Memory B cell (primary cell): ENCODE results near the gene PIP5K1A.
A peak's percentile ranks its signal among the peaks of the same experiment; 100 is the strongest.
"Not testable (repeated sequence)": the region's sequence is repeated elsewhere in the genome, so short reads cannot be mapped to it uniquely, and the experiment has no call there.

Source experiments
- ATAC-seq: fragments of 150-1000 bp; cut with Tn5 transposase; 2 replicates; pipeline ENCODE4 v1.10.0; 2021; ENCODE audit warnings: low read depth, mild to moderate bottlenecking, moderate library complexity
- DNase-seq, 2 donors: peaks; one replicate each; pipeline ENCODE4 v3.0.0; 2022; ENCODE audit warnings: low spot score in 2 of 2
- H3K27ac Mint-ChIP-seq: one replicate; pipeline ENCODE4 v1.8.0; 2022; ENCODE audit warnings: mild to moderate bottlenecking, moderate library complexity, mixed read lengths
- H3K27me3 Mint-ChIP-seq: one replicate; pipeline ENCODE4 v1.8.0; 2022; ENCODE audit warnings: mixed read lengths
- H3K36me3 Mint-ChIP-seq: one replicate; pipeline ENCODE4 v1.8.0; 2022; ENCODE audit warnings: mild to moderate bottlenecking, mixed read lengths
- H3K4me1 Mint-ChIP-seq: one replicate; pipeline ENCODE4 v1.8.0; 2022; ENCODE audit warnings: mixed read lengths
- H3K4me3 Mint-ChIP-seq: one replicate; pipeline ENCODE4 v1.8.0; 2022; ENCODE audit warnings: mild to moderate bottlenecking, moderate library complexity, mixed read lengths
- H3K9me3 Mint-ChIP-seq: one replicate; pipeline ENCODE4 v1.8.0; 2022; ENCODE audit warnings: mixed read lengths

PIP5K1A gene

DNA sequence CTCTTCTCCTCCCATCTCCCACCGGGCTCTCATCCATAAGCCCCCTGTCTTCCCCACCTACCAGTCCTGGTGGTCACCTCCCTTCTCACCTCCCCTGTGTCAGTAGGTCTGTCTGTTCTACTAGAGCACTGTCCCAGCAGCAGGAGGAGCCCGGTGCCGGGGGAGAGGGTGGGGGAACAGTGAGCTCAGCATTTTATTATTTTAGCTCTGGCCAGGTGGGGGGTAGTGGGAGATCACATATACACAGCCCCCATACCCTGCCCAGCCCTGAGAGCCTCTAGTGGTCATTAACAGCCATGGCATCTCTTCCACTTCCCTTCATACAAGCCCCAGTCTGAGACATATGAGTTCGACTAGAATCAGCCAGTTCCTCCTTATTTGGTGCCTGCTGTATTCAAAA is 22.5 kb upstream of the PIP5K1A start, which contains the start of gene TMOD4:
Gene TMOD4 (minus strand): TSS at position 119 of the 400 bp plus-strand sequence. CDS start 1,106 bp downstream, outside the sequence.
- Mint-ChIP-seq H3K4me1 (peaks cover 2% of the 10 kb centered on the region), H3K9me3 (no peaks in the 10 kb centered on the region), H3K4me3 (no peak within 1 kb of the TSS), H3K27me3 (no peaks in the 10 kb centered on the region), H3K27ac (peak within 1 kb of the TSS; percentile 15), H3K36me3 (peaks cover 39% of the 10 kb centered on the region)
- no peak for DNase-seq
- peak; percentile 74 for ATAC-seq

- peaks cover 45% of the 10 kb centered on the region for H3K36me3 Mint-ChIP-seq
- H3K27ac Mint-ChIP-seq: peak overlapping the region; percentile 15
- no peak overlapping the region for H3K4me3 Mint-ChIP-seq
Observed at GRCh38 chr1:151176514-151177045, 21.8 kb upstream of the PIP5K1A start.

GRCh38 chr1:151184211-151184610 is 14.1 kb upstream of the PIP5K1A start:
- Mint-ChIP-seq H3K4me1 (peaks cover 27% of the 10 kb centered on the region), H3K36me3 (peaks cover 36% of the 10 kb centered on the region), H3K27ac (peak overlapping the region; percentile 79), H3K27me3 (no peaks in the 10 kb centered on the region), H3K9me3 (no peaks in the 10 kb centered on the region), H3K4me3 (no peak overlapping the region)
- DNase-seq (no peak), ATAC-seq (no peak)

More at GRCh38 chr1:151176514-151177045, 21.8 kb upstream of the PIP5K1A start:
- Mint-ChIP-seq H3K9me3 (no peaks in the 10 kb centered on the region), H3K4me1 (peaks cover 2% of the 10 kb centered on the region), H3K27me3 (no peaks in the 10 kb centered on the region)
- ATAC-seq: no peak
- DNase-seq: no peak

GRCh38 chr1:151187205-151187604 is 11.1 kb upstream of the PIP5K1A start:
- H3K36me3 Mint-ChIP-seq: peaks cover 18% of the 10 kb centered on the region
- H3K9me3 Mint-ChIP-seq: no peaks in the 10 kb centered on the region
- DNase-seq (no peak), ATAC-seq (no peak)
- H3K4me3 Mint-ChIP-seq: no peak overlapping the region
- no peak overlapping the region for H3K27ac Mint-ChIP-seq
- peaks cover 29% of the 10 kb centered on the region for H3K4me1 Mint-ChIP-seq
- H3K27me3 Mint-ChIP-seq: no peaks in the 10 kb centered on the region

GRCh38 chr1:151188667-151189066 is 9.7 kb upstream of the PIP5K1A start:
- peaks cover 29% of the 10 kb centered on the region for H3K4me1 Mint-ChIP-seq
- not testable (repeated sequence) for ATAC-seq, H3K36me3 Mint-ChIP-seq, DNase-seq, H3K27me3 Mint-ChIP-seq, H3K9me3 Mint-ChIP-seq
- H3K4me3 Mint-ChIP-seq: peak overlapping the region; percentile 99
- H3K27ac Mint-ChIP-seq: peak overlapping the region; percentile 97

- peaks cover 25% of the 10 kb centered on the region for H3K4me1 Mint-ChIP-seq
- H3K9me3 Mint-ChIP-seq: no peaks in the 10 kb centered on the region
- H3K4me3 Mint-ChIP-seq: peak within 1 kb of the TSS; percentile 99
- ATAC-seq (peak; percentile 91), DNase-seq (peak; percentile 65 to 69)
- no peaks in the 10 kb centered on the region for H3K27me3 Mint-ChIP-seq
- H3K27ac Mint-ChIP-seq: peak within 1 kb of the TSS; percentile 97
- peaks cover 4% of the 10 kb centered on the region for H3K36me3 Mint-ChIP-seq
Observed at GRCh38 chr1:151189637-151190445, 8.5 kb upstream of the PIP5K1A start, which contains the start of gene VPS72. Gene VPS72, minus strand, starts transcription at chr1:151190197. Its CDS starts 76 bp downstream, at chr1:151190121.

DNA sequence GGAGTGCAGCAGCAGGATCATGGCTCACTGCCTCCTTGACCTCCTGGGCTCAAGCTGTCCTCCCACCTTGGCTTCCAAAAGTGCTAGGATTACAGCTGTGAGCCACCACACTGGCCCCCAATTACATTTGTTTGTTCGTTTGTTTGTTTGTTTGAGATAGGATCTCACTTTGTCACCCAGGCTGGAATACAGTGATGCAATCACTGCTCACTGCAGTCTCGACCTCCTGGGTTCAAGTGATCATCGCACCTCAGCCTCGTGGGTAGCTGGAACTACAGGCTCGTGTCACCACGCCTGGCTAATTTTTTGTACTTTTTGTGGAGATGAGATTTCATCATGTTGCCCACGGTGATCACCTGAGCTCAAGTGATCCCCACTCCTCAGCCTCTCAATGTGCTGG is 6.3 kb upstream of the PIP5K1A start:
- Mint-ChIP-seq H3K4me3 (no peak overlapping the region), H3K9me3 (no peaks in the 10 kb centered on the region), H3K36me3 (no peaks in the 10 kb centered on the region), H3K27ac (no peak overlapping the region), H3K4me1 (peaks cover 22% of the 10 kb centered on the region), H3K27me3 (no peaks in the 10 kb centered on the region)
- ATAC-seq (no peak), DNase-seq (no peak)

DNA sequence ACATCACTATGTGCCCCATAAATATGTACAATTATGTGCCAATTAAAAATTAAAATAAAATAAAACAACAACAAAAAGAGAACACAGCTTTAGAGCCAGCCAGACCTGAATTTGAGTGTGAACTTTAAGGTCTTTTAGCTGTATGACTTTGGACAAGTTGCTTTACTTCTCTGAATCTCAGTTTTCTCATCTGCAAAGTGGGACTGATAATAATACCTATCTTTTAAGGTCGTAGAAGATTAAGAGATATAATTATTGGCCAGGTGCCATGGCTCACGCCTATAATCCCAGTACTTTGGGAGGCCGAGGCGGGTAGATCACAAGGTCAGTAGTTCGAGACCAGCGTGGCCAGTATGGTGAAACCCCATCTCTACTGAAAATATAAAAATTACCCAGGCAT is 5.0 kb upstream of the PIP5K1A start:
- Mint-ChIP-seq H3K36me3 (no peaks in the 10 kb centered on the region), H3K4me3 (no peak overlapping the region), H3K9me3 (no peaks in the 10 kb centered on the region), H3K27ac (no peak overlapping the region), H3K27me3 (no peaks in the 10 kb centered on the region), H3K4me1 (peaks cover 21% of the 10 kb centered on the region)
- no peak for ATAC-seq
- DNase-seq: no peak

DNA sequence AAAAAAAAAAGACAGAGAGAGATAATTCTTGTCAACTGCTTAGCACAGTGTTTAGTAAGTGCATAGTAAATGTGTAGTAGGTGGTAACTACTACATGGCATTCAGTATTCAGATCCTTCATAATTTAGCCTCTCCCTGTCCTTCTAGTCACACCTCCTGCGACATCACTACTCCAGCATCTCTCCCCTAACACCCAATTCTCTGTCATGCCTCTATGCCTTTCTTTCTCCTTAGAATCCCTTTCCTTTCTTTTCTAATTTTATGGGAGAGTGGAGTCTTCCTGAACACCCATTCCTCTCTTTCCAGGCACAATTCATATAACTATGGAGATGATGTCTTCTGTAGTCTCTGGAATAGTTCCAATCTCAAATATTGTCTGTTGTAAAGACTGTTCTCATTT is 4.5 kb upstream of the PIP5K1A start:
- H3K4me3 Mint-ChIP-seq: no peak overlapping the region

DNA sequence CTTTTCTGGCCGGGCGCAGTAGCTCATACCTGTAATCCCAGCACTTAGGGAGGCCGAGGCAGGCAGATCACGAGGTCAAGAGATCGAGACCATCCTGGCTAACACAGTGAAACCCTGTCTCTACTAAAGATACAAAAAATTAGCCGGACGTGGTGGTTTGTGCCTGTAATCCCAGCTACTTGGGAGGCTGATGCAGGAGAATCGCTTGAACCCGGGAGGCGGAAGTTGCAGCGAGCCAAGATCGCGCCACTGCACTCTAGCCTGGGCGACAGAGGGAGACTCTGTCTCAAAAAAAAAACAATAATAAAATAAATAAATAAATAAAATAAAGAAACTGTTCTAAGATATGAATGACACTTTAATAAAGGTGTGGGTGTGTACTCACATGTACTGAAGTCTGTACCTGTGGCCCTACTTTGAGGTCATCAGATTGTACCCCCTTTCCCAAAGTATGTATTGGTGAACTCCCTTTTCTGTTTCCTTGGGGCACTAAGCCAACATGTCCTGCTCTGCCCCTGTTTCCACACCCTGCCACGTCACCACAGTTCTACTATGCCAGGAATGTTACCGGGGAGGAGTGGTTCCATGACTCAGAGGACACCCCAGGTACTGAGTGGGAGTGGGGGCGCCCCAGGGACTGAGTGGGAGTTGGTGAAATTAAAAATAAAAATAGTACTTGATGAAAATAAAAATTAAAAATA is 3.3 kb upstream of the PIP5K1A start:
- not testable (repeated sequence) for DNase-seq, H3K36me3 Mint-ChIP-seq, H3K9me3 Mint-ChIP-seq, H3K27ac Mint-ChIP-seq, H3K27me3 Mint-ChIP-seq, ATAC-seq, H3K4me3 Mint-ChIP-seq
- H3K4me1 Mint-ChIP-seq: peaks cover 18% of the 10 kb centered on the region

More for the DNA sequence above, 4.5 kb upstream of the PIP5K1A start:
- no peaks in the 10 kb centered on the region for H3K36me3 Mint-ChIP-seq
- DNase-seq: no peak
- H3K27me3 Mint-ChIP-seq: no peaks in the 10 kb centered on the region
- H3K27ac Mint-ChIP-seq: no peak overlapping the region
- no peak for ATAC-seq
- H3K4me1 Mint-ChIP-seq: peaks cover 16% of the 10 kb centered on the region
- H3K9me3 Mint-ChIP-seq: no peaks in the 10 kb centered on the region

DNA sequence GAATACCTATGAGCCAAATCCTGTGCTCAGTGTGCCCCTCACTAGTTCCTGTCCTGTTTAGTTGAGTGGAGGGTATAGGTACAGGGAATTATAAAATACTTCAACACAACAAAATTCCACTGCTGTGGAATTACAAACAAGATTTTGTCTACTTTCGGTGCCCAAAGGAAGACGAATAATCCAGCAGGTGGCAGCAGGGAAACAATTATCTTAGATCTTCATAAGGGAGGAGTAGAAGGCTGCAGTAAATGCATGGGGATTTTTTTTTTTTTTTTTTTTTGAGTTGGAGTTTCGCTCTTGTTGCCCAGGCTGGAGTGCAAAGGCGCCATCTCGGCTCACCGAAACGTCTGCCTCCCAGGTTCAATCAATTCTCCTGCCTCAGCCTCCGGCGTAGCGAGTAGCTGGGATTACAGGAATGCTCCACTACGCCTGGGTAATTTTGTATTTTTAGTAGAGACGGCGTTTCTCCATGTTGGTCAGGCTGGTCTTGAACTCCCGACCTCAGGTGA is 2.0 kb upstream of the PIP5K1A start:
- H3K27me3 Mint-ChIP-seq: no peaks in the 10 kb centered on the region
- peak overlapping the region; percentile 77 for H3K4me3 Mint-ChIP-seq
- peaks cover 20% of the 10 kb centered on the region for H3K4me1 Mint-ChIP-seq
- H3K27ac Mint-ChIP-seq: no peak overlapping the region
- DNase-seq: peak; percentile 21 to 49
- no peaks in the 10 kb centered on the region for H3K36me3 Mint-ChIP-seq
- H3K9me3 Mint-ChIP-seq: no peaks in the 10 kb centered on the region
- peak; percentile 37 for ATAC-seq

- Mint-ChIP-seq H3K27me3 (no peaks in the 10 kb centered on the region), H3K4me3 (peak overlapping the region; percentile 94), H3K27ac (peak overlapping the region; percentile 96), H3K4me1 (peaks cover 23% of the 10 kb centered on the region), H3K9me3 (no peaks in the 10 kb centered on the region), H3K36me3 (no peaks in the 10 kb centered on the region)
- ATAC-seq: no peak
- DNase-seq: no peak
Observed at GRCh38 chr1:151197863-151198253, 494 bp upstream of the PIP5K1A start.

DNA sequence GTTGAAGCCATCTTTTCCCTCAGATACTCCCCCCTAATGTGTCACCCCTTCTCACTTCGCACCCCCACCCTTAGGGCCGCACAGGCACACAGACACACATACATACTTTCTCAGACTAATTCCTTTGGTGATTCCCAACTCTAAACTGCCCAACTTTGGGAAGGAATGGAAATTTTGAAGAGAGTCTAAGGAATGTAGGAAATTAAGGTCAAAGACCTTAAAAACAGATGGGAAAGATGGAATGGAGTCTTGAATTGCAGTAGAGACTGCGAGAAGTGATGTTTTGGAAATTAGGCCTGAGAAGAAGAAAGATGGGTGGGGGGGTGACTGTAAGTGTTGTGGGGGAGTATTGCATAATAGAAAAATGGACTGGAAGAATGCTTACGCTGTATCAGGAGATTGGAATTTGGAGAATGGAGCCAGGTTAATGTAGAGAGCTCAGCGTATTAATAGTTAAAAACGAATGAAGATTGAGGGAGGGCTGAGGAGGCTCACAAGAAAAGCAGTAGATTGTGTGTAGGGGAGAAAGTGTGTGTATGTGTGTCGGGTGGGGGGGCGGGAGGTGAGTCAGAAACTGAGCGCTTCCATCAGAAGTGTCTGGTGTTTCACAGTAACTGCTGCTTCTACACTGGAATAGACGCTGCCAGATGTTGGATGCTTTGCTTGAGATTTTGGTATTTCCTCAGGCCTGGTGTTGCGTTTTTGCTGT is 1.7 kb downstream of the PIP5K1A start:
- no peak for ATAC-seq
- Mint-ChIP-seq H3K9me3 (no peaks in the 10 kb centered on the region), H3K27me3 (no peaks in the 10 kb centered on the region), H3K27ac (peak overlapping the region; percentile 96), H3K36me3 (no peaks in the 10 kb centered on the region), H3K4me1 (peaks cover 25% of the 10 kb centered on the region), H3K4me3 (peak overlapping the region; percentile 94)
- DNase-seq: no peak
